ENCODE measurements around the gene RIMS4.

Gene RIMS4

DNA sequence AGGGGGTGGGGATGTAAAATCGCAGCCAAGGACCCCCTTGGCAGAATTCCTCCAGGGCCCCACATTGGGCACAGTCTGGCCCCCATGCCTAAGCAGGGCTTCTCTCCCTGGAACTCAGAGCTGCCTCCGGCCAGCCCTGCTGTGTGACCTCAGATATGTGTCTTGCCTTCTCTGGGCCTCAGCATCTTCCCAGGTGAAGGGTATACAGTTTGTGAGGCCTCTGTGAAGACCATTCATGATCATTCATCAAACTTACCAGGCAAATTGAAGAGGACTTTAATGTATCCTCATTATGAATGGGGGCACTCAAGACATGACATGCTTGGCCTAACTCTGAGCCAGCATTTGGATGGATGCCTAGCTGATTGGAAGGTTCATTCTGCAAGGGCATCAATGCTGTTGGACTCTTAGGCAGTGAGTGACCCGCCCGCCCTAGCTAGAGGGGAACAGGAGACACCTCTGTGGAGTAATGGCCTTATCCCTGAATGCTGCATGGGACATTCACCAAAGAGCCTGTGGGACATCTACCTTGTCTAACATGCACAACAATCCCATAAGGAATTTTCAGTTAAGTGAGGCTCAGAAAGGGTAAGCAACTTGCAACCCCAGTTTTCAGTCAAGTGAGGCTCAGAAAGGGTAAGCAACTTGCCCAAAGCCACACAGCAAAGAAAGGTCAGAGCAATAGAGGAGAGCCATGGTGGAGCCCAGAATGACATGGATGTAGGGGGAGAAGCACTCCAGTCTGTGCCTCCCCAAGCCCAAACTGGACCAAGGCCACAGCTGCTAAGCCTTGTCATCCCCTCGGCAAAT lies 94.6 kb downstream of the RIMS4 start:
- DNase-seq, result no peak

DNA sequence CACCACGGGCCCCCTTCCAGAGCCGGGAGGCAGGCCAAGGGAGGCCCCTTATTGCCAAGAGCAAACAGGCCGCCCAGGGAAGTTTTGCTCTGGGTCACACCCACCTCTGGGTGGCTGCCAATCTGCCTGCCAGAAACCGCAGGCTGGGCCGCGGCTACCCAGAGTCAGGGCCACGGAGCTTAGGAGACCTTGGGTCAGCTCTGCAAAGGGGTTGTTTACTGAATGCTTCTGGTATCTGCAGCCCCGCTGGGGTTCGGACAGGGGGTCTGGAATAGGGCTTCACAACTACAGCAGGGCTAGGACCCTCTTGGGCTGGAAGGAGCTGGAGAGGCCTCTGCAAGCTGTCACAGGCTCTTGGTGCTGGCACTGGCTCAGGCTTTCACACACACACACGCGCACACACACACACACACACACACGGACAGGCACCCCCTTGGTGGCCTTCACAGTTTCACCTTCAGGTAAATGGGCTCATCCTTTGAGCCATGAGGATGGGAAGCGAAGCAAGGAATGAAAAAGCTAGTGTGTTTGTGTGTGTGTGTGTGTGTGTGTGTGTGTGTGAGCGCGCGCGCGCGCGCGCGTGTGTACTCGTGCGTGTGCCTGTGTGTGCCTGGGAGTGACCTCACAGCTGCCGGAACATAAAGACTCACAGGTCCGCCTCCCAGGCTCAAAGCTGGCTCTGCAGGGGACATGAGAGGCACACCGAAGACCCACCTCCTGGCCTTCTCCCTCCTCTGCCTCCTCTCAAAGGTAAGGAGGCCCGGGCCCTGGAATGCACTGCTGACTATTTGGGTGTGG lies 95.4 kb downstream of the RIMS4 start, which contains the start of gene CCN5:
Gene CCN5, plus strand, starts transcription at position 669 of the 798 bp plus-strand sequence. Its CDS starts 22 bp downstream, at position 691.
- DNase-seq, result peak; percentile 27

DNA sequence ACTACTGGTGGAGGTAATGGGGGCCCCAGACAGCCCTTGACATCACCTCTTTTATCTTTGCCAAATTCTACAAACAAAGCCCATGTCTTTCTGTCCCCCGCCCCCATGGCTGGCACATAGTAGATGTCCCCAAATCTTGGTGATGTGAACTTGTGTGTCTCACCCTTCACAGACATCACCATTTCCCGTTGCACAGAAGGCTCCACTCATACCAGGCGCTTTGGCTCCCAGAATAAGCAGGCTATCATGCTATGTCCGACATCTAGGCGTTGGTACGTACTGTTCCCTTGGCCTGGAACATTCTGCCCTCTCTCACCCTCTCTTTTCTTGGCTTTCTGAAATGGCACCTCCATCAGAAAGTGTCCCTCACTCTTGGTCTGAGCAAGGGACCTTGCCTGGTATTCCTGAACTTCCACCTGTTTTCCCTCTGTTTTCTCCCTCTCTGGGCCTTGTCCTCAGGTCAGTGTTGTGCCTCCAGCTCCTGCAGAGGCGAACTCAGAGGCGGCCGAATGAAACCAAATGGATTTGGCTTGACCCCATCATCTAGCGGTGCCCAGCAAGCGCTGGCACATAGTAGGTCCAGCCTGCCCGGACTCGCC lies 96.1 kb downstream of the RIMS4 start:
- no peak for DNase-seq

DNA sequence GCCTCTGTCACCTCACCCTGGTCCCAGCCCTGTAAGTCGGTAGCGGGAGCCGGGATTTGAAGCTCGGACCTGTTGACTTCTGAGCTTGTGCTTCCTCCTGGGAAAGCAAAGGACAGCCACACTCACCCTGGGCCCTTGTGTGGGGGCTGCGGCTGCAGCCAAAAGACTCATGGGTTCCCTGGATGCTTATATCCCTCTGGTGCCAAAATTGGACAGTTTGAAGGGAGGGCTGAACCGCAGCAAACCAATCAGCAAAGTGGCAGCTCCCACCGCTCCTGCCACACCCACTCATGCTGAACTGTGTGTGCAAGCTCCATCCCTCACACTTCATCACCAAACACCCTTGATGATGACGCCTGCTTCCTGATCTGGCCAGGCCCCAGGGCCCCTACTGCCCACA lies 99.1 kb downstream of the RIMS4 start:
- DNase-seq, result no peak

DNA sequence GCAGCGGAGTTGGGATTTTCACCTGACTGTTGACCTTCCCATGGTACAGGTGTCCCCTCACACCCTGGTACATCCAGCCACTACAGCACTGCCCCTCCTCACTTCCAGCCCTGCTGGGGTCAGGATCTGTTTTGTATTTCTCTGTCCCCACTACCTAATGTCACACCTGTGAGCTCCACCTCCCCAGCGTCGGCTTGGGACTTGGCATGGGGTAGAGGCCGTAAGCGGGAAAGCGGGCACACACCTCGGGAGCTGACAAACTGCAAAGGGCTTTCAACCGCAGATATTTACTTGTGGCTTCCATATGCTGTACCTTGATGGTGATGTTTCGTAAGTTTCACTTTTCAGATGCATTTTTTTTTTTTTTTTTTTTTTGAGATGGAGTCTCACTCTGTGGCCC lies 100.5 kb downstream of the RIMS4 start:
- DNase-seq, result no peak

DNA sequence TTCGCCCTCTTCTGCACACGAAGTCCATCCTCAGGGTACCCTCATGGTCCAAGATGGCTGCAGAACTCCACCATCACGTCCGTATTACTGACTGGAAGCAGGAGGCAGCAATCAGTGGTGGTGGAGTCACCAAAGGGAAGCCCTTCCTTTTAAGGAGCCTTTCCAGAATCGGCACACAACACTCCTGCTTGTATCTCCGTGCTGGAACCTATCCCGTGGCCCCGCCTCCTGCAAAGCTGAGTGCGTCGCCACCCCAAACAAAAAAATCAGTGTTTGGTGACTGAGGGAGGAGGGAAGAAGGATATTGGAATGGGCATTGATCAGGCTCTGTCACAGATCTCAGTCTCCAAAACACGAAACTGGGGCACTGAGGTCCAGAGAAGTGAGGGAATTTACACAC lies 101.0 kb downstream of the RIMS4 start:
- DNase-seq, result no peak

DNA sequence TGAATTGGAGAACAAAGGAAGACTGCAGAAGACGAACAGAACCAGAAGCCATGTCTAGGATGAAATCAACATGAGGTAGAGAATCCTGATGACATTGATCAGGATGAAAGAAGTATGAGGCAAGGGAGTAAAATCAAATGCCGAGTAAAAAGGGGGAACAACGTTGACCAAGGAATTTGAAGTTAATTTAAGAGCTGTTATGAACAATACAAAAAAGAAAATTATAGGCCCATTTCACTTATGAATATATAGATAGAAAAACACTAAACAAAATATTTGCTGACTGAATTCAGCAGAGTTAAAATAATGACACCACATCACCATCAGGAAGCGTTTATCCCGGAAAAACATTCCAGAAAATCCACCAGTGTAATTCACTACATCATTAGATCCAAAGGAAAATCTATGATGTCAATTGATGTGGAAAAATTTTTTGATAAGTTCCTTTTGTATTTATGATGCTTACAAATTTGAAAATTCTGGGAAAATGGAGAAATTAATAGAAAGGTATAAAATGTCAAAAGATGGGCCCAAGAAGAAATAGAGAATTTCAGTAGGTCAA lies 103.2 kb downstream of the RIMS4 start:
- no peak for DNase-seq

DNA sequence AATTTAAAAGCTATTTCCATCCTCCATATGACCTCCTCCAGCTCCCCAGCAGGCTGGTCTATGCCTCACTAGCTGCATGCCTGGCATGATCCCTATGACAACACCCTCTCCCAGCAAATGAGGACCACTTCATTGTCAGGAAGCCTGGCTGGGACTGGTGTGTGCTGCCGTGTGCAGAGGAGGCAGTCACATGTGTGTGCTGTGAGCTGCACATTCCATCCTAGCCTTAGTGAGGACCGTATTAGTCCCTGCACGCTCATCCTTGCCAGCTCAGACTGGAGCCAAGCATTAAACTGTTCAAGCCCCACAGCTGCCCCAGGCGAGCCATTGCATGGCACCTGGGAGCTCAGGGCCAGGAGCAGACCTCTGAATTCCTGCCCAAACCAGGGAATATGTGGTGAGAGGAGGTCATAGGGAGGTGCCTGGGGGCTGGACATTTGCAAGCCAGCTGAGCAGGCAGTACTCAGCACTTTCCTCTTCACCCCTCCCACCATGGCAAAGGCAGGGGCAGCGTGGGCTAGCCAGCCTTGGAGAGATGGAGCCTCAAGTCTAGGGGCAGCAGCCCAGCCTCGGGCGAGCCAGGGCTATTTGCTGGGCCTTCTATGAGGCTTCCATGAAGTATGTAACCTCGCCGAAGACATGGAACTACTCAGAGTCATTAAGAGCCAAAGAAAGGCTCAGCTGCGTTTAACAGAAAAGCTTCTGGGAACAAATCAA lies 103.9 kb downstream of the RIMS4 start:
- DNase-seq, result no peak

DNA sequence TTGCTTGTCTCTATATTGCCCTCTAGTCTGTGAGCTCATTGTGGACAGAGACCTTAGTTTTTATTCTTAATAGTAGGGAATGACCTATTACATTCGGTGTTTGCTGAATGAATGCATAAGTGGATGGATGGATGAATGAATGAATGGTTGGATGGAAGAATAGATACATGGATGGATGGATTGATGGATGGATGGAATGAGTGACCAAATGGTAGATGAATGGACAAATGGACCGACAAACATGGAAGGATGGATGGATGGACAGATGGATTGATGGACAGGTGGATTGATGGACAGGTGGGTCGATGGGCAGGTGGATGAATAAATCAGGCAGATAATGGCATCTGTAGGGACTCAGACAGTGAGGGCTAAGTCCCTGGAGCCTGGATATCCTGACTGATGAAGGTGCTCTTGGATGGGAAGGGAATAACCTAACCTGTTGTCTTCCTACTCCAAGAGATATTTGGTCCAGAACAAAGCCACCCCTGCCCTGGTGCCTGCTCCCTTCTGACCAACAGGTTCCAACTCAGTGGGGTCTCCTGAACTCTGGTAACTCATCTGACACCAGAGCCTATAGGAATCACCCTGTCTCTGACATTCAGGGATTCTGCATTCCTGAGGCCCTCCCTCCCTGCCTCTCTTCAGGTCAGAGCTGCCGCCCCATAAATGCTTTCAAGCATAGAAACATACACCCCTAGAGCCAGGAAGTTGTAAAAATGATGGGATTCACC lies 104.8 kb downstream of the RIMS4 start:
- DNase-seq, result no peak

DNA sequence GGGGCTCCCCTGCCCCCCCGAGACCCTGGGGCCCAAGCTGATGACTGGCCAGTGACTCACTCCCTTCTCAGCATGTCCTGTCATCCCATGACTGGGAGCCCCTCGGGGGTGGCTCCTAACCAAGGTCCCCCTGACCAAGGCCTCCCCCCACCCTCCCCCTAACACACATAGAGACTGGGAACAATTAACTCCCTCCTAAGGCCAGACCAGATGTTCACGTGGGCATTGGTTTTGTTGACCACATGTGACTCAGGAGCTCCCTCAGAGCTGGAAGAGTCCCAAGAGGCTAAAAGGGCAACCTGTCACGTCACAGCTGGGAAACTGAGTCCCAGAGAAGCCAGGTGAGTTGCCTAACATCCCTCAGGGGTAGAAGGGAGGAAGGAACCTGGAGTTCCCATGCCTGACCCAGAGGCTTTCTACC lies 105.8 kb downstream of the RIMS4 start:
- DNase-seq, result no peak

DNA sequence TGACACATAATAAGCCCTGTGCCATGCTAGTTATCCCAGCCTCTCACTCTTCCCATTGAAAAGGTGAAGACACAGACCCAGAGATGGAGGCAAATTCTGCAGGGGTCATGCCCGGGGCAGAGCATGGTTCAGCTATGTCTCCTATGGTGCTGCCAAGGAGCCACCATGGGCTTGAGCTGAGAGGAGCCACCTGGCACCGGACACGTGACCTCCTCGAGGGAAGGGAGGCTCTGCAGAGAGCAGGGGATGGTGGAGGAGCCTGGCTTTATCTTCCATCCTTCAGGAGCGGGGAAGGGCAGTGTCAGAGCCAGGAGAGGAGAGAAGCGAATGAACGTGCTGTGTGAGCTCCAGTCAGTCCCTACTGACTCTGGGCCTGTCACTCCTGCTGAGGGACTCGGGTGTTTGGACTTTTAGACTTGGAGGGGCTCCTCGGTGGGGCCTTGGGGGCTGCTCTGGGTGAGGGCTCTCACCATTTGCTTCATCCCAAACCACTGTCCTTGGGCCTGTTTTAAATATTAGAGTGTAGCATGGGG lies 106.3 kb downstream of the RIMS4 start:
- no peak for DNase-seq

DNA sequence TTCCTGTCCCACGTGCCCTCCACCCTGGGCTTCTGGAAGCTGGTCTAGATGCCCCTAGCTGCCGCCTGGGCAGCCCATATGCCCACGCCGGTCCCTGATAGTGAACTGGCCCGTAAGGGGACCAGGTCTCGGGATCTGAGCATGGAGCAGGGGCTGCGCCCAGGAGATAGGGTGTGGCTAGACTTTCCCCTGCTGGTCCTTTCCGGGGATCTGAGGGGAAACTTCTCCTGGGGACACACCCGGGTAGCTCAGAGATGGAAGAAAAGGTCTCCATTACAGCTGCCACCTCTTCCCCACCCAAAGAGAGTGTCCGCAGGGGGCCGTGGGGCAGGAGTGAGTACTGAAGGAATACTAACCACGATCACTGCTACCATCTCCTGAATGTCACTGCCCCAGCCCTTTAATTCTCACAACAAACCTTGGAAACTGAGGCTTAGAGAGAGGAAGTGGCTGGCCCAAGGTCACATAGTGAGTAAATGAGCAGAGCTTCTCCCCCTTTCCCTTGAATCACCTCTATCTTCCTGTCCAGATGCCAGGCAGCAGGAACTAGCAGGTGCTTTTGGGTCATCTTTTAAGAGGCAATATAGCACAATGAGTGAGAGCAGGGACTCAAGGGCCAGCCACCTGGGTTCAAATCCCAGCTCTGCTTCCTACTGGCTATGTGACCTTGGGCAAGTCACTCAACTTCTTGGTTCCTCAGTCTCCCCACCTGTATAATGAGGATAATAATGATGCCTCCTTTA lies 107.0 kb downstream of the RIMS4 start:
- DNase-seq, result no peak

DNA sequence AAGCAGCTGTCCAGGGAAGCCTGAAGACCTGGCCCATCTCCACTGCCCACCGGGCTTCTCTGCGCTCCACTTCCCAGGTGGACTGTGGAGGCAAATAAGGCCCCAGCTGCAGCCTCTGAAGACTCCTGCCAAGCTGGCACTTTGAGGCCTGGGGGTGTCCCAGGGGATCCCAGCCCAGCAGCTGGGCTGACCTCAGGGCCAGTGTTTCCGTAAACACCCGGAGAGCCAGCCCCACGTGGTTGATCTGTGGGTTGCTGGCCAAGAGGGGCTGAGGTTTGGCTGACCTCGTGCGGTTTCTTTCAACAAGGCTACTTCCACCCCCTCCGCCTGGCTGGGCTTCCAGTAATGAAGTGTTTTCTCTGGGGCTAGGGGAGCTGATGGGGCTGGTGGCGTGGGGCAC lies 107.6 kb downstream of the RIMS4 start:
- DNase-seq, result no peak

DNA sequence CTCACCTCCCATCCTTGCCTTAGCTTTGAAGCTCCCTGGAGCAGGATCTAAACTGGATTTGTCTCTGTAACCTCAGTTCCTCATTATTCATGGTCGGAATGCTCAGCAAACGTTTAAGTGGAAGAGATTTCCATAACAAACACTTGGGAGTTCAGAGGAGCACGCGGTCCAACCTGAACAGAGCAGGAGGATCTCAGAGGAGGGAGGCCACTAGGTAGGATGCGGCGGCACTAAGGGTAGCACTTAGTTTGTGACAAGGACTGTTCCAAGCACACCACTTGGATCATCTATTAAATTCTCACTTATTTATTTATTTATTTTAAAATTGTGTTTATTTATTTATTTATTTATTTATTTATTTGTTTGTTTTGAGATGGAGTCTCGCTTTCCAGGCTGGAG lies 108.5 kb downstream of the RIMS4 start:
- no peak for DNase-seq
